ENCODE measurements around the gene HOXA6. TPM values are rescaled to one million over a fixed set of nuclear protein-coding genes. Genes with fewer than 3 reads are reported as not detected.

Gene HOXA6
- total RNA-seq, 2 experiments from 2014 or later: not detected

DNA sequence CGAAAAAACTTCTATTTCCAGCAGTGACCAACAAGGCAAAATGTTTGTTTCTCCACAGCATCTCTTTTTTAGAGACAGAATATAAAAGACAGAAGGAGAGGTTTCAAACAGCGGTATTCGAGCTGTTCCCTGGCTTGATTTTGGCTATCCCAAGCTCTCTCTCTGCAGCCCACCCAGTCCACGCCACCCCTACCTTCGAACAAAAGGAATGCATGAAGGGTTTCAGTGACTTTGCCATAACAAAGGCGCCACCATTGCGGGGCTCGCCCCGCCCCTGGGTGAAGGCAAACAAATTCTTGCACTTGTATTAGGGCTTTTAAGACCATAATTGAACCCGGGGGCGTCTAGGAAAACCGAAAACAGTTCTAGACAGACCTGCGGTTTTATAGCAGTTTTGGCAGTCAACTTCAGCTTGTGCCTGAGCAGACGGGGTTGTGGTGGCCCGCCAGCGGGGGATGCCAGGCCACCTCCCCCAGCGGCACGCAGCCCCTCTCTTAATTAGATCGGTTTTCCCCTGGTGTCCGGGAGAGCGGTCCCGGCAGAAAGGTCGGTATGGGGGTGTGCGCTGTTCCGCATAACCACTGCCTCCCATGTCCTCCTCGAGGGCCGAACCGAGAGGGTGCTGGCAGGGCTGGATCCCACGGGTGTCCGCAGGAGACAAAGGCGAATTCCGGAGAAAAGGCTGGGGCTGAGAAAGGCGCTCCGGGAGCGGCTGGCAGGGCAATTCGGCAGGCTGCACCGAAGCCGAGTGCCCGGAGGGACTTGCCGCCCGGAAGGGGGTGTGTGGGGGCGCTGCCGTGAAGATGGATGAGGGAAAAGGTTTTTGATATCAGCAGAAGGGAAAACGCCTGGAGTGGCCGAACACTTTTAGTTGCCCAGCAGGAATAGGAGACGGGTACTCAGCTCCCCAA is 40.2 kb upstream of the HOXA6 start:
- Mint-ChIP-seq H3K9me3 (no peaks in the 10 kb centered on the region), H3K36me3 (ENCODE audit: low read depth) (no peaks in the 10 kb centered on the region), H3K4me1 (ENCODE audit: low read depth) (peaks cover 79% of the 10 kb centered on the region), H3K4me3 (peak overlapping the region; percentile 79), H3K27ac (peak overlapping the region; percentile 49), H3K27me3 (peaks cover 97% of the 10 kb centered on the region)
- Histone ChIP-seq H3K4me1 (ENCODE audit: insufficient read depth, low read length) (peaks cover 78% of the 10 kb centered on the region), H3K4me3 (ENCODE audit: low read length) (peak overlapping the region; percentile 38), H3K9me3 (ENCODE audit: control insufficient read depth in 1 of 2, insufficient read depth in 1 of 2, low read length in 2 of 2) (peaks cover 0 to 70% of the 10 kb centered on the region in 2 experiments), H3K36me3 (ENCODE audit: insufficient read depth, low read length) (no peaks in the 10 kb centered on the region), H3K27ac (ENCODE audit: low read depth in 1 of 2, low read length in 2 of 2) (no peak overlapping the region), H3K27me3 (ENCODE audit: control insufficient read depth in 1 of 2, insufficient read depth in 2 of 2, low read length in 2 of 2) (peaks cover 94 to 96% of the 10 kb centered on the region in 2 experiments)
- TF ChIP-seq, protein P1, sequence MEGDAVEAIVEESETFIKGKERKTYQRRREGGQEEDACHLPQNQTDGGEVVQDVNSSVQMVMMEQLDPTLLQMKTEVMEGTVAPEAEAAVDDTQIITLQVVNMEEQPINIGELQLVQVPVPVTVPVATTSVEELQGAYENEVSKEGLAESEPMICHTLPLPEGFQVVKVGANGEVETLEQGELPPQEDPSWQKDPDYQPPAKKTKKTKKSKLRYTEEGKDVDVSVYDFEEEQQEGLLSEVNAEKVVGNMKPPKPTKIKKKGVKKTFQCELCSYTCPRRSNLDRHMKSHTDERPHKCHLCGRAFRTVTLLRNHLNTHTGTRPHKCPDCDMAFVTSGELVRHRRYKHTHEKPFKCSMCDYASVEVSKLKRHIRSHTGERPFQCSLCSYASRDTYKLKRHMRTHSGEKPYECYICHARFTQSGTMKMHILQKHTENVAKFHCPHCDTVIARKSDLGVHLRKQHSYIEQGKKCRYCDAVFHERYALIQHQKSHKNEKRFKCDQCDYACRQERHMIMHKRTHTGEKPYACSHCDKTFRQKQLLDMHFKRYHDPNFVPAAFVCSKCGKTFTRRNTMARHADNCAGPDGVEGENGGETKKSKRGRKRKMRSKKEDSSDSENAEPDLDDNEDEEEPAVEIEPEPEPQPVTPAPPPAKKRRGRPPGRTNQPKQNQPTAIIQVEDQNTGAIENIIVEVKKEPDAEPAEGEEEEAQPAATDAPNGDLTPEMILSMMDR (IDR thresholded peaks at IDR 0.05): no peak
- ChIA-PET CTCF (interaction anchor here (1.3 to 3.8 kb wide), 4 partner anchors 8 to 27 kb away, joined by 3 to 14 read pairs (median 8); no protein-coding TSS in a partner anchor), POLR2A (interaction anchor here (0.5 to 2.8 kb wide), 8 partner anchors 8 to 765 kb away, joined by 3 to 13 read pairs (median 4); no protein-coding TSS in a partner anchor)
- ATAC-seq (ENCODE audit: poor library complexity) (no peak), DNase-seq (peak in 2 of 14 experiments; percentile 3 to 33)
- intact Hi-C loops (cut with DNase I, micrococcal nuclease): loop anchor here in 1 of 2 experiments (2.0 to 5.0 kb wide), 3 partner anchors 15 to 1330 kb away; partner anchors contain the start of gene HOXA3

DNA sequence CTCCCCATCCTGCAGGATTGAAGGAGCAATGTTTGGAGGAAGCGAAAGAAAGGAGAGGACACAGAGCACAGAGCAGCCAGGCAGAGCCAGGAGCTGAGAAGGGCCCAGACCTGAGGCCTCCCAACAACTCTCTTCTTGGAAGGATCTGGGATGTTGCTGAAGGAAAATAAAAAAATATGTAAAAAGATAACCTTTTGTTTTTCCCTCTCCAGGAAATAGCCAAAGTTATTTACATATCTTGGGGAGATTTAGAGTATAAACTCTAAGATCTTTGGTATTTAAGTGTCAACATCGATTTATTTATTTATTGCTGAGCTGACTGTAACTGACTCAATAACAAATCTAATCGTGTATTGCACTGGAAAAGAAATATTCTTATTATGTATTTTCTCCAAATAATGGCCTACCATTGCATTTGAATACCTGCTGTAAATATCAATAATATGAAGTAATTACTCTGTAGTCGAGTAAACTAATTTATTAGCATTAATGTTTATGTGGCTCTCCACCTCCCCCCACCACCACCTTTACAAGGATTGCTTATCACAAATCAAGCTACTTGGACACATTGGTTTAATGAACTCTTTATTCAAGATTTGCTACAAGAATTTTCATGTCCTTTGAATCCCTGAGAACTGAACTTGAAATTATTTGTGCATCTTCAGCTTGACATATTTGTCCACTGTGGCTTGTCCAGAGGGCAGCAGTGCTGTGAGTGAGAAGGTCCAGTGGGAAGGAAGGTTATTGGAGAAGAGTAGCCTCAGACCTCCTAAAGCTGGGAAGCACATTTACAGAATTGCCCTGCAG is 39.3 kb upstream of the HOXA6 start:
- Histone ChIP-seq H3K36me3 (ENCODE audit: insufficient read depth, low read length) (no peaks in the 10 kb centered on the region), H3K9me3 (ENCODE audit: control insufficient read depth in 1 of 2, insufficient read depth in 1 of 2, low read length in 2 of 2) (peaks cover 0 to 66% of the 10 kb centered on the region in 2 experiments), H3K27ac (ENCODE audit: low read depth in 1 of 2, low read length in 2 of 2) (no peak overlapping the region), H3K27me3 (ENCODE audit: control insufficient read depth in 1 of 2, insufficient read depth in 2 of 2, low read length in 2 of 2) (peaks cover 96 to 98% of the 10 kb centered on the region in 2 experiments), H3K4me3 (ENCODE audit: low read length) (no peak overlapping the region), H3K4me1 (ENCODE audit: insufficient read depth, low read length) (peaks cover 70% of the 10 kb centered on the region)
- intact Hi-C loops (cut with DNase I, micrococcal nuclease): loop anchor here in 1 of 2 experiments (2.0 to 5.0 kb wide), 3 partner anchors 14 to 1330 kb away; partner anchors contain the start of gene HOXA3
- Mint-ChIP-seq H3K27ac (peak overlapping the region; percentile 81), H3K4me3 (peak overlapping the region; percentile 82), H3K36me3 (ENCODE audit: low read depth) (no peaks in the 10 kb centered on the region), H3K9me3 (no peaks in the 10 kb centered on the region), H3K4me1 (ENCODE audit: low read depth) (peaks cover 71% of the 10 kb centered on the region), H3K27me3 (peaks cover 97% of the 10 kb centered on the region)
- ChIA-PET CTCF (interaction anchor here (1.3 to 3.8 kb wide), 6 partner anchors 7 to 36 kb away, joined by 3 to 14 read pairs (median 7); no protein-coding TSS in a partner anchor), POLR2A (interaction anchor here (0.7 to 2.8 kb wide), 8 partner anchors 8 to 766 kb away, joined by 3 to 13 read pairs (median 3); partner anchors contain the start of gene HOXA13)
- no peak for ATAC-seq (ENCODE audit: poor library complexity)
- TF ChIP-seq, protein P1 (IDR thresholded peaks at IDR 0.05): no peak
- DNase-seq: no peak

Data from CD4-positive, alpha-beta T cell (primary cell).